NCI-H1092 treated with DMSO at 0.1 percent for 48 hours (cell line): ENCODE results near the gene ACOD1.
A peak's percentile ranks its signal among the peaks of the same experiment; 100 is the strongest.
"Not testable (repeated sequence)": the region's sequence is repeated elsewhere in the genome, so short reads cannot be mapped to it uniquely, and the experiment has no call there.

Experiments used
- DNase-seq: peaks from one replicate; lab custom pipeline; 2025; lab: John Stamatoyannopoulos, UW

ACOD1 gene

GRCh38 chr13:76948149-76948548, at the start of gene ACOD1:
ACOD1 (plus strand) TSS chr13:76948511; CDS start chr13:76948559, 48 bp downstream.
- DNase-seq = no peak

GRCh38 chr13:76899066-76899465, 49.2 kb upstream of the ACOD1 start:
- DNase-seq = not testable (repeated sequence)

DNA sequence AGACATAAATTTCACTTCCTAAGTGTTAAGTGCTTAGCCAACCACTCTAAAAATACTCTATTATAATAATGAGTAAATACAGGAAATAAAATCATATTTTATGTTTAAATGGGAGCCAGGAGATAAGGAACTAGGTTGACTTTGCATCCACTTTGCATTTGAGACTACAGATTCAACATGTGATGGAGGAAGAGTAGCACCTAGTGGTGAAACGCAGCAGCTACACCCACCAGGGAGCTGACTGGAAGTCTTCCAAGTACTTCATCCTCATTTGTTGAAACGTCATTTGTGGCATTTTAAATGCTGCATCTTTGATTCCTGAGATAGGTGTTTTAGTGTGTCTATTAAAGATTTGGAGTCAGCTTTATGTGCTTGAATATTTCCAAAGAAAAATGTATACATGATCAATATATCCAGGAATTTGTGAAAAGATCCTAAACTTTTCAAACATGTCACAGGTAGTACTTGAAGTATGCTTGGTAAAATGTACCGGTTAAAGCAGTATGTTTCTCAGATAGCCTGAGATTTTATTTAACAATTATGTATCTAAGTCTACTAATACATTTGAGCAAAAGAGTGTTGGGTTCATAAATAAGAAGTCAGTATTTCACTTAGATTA, 44.7 kb upstream of the ACOD1 start:
- DNase-seq = peak; percentile 72

DNA sequence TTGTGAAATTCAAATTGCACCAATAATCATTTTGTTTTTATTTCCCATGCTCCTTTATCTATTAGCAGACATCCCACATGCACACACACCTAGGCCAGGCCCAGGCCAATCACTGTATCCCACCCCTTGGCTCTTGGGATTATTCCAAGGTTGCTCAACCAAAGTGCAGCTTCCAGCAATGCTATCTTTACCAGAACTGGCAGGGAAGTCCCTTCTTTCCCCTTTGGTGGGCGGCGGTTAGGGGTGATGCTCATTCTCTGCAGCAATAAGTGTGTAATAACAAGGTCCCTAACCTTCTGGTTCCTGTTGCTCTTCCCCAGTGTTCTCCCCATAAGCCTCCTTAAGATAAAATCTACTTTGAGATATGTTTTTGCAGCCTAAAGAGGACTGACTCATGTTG, 43.8 kb upstream of the ACOD1 start:
- DNase-seq = no peak

DNA sequence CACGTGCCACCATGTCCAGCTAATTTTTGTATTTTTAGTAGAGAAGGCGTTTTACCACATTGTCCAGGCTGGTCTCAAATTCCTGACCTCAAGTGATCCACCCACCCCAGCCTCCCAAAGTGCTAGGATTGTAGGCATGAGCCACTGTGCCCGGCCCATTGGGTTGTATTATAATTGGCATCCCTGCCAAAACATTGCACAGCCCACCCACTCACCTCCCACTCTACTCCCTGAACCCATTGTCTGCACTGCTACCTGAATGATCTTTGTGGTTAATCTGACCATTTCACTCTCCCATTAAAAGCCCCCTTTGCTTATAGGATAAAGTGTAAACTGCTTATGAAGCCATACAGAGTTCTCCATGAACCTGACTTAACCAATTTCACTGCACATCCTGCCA, 35.8 kb upstream of the ACOD1 start:
- DNase-seq = no peak

DNA sequence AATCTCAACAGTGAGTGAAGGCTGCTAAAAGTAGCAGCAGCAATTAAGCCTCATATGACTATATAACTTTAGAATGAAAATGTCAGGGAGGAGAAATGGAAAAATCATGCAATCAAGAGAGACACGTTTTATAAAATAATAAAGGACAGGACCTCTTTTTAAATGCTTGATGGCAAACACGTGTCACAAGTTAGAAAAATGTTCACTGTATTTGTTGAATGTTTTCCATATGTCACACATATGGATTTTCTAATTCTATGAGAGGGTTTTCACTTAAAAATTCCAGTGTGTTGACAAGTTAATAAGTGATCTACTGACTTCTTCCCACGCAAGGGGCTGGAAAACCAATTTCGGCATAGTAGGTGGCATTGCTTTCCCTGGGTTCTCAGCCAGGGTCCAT, 34.4 kb upstream of the ACOD1 start:
- no peak for DNase-seq

DNA sequence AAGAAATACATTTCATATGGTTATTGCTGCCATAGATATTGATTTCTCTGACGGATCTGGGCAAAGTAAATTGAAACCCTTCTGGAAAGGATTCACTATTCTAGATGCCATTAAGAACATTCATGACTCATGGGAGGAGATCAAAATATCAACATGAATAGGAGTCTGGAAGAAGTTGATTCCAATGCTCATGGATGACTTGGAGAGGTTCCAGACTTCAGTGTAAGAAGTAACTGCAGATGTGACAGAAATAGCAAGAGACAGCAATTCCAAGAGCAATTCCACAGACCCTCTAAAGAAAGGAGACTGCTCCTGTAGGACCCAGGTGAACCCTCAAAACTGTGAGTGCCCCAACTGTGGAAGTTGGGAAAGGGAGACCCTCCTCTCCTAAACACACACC, 31.2 kb upstream of the ACOD1 start:
- no peak for DNase-seq

DNA sequence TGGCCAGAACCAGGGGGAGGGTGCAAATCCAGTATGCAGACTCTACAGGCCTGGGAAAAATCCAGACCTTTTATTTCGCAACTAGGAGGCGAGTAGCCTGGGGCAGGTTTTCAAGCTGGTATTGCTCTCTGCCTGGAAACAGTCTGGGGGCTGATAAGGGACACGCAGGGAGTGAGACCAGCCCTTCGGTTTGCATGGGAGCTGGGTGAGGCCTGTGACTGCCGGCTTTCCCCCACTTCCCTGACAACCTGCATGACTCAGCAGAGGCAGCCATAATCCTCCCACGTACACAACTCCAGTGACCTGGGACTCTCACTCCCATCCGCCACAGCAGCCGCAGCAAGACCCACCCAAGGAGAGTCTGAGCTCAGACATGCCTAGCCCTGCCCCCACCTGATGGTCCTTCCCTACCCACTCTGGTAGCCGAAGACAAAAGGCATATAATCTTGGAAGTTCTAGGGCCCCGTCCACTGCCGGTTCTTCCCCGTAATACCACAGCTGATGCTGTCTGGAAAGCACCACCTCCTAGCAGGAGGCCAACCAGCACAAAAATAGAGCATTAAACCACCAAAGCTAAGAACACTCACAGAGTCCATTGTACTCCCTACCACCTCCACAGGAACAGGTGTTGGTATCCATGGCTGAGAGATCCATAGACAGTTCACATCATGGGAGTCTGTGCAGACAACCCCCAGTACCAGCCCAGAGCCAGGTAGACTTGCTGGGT, 30.4 kb upstream of the ACOD1 start:
- not testable (repeated sequence) for DNase-seq

DNA sequence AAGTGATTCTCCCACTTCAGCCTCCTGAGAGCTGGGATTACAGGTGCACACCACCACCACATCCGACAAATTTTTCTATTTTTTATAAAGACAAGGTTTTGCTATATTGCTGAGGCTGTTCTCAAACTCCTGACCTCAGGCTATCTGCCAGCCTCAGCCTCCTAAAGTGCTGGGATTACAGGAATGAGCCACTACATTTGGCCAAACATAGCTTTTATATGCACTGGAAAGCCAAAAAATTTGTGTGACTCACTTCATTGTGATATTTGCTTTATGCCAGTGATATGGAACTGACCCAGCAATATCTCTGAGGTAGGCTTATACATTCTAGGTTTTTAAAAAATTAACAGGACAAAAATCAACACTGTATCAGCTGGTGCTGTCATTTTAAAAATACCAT, 26.8 kb upstream of the ACOD1 start:
- no peak for DNase-seq

GRCh38 chr13:76925115-76925514, 23.2 kb upstream of the ACOD1 start:
- DNase-seq = no peak

DNA sequence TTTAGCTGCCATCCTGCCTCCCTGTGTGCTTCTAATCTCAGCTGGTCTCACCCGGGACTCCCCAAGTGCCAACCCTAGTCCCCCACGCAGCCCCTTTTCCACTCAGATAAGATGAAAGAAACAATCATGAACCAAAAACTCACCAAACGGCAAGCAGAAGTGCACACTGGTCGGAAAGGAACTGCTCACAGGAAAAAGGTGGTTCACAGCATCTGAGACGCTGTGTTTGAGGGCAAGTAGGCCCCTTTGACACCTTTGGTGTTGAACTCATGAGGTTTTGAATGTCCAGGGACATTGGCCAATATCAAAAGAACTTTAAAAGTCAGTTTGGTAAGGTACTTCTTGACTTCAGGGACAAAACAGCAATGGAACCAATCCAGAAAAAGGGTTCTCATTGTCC, 20.4 kb upstream of the ACOD1 start:
- no peak for DNase-seq

DNA sequence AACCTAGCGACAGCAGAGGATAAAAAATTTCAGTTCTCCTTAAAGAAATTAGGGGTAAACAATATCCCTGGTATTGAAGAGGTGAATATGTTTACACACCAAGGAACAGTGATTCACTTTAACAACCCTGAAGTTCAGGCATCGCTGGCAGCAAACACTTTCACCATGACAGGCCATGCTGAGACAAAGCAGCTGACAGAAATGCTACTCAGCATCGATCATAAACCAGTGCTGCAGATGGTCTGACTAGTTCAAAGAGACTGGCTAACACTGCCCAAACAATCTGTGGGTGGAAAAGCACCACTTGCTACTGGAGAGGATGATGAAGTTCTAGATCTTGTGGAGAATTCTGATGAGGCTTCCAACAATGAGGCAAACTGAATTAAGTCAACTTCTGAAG, 19.9 kb upstream of the ACOD1 start:
- no peak for DNase-seq

GRCh38 chr13:76929320-76929719, 19.0 kb upstream of the ACOD1 start:
- DNase-seq = no peak

DNA sequence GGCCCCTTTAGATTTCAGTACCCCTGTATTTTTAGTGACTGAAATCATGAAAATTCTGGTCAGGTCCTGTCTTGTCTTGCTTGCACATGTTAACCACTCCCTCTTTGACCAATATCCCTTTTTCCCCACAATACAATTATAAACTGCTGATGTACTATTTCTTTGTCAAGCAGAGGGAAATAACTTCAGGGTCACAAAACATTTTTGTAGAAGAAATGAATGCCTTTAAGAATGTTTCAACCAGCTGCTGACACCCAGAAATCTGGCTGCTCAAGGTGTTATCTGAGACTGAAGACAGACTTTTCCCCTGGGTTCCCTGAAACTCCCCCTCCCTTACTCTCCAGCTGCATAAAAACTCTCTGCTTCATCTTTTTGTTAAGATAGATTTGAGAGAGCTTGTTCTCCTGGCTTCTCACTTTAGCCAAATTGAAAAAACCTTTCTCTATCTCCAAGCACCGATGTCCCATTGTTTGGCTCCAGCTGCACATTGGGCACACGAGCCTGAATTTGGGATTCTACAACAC, 18.4 kb upstream of the ACOD1 start:
- DNase-seq = no peak

- no peak for DNase-seq
These were observed 16.2 kb upstream of the ACOD1 start for GRCh38 chr13:76932076-76932475.

- no peak for DNase-seq
These were observed 13.6 kb upstream of the ACOD1 start for GRCh38 chr13:76934671-76935070.

DNA sequence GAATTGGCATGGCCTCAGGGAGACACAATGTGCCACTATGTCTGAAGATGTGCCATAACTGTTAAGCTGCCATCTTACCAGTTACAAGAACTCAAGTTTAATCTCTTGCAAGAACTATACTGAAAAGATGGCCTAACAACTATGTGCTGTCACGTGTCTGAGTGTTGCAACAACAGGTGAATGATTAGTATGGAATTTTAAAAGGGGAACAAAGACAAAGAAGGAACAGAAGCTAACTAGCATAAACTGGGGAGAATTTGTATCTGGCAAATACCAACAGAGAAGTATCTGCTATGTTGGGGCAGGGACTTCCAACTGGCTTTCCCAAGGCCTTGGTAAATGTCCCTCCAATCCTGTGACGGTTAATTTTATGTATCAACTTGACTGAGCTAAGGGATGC, 11.5 kb upstream of the ACOD1 start:
- no peak for DNase-seq

DNA sequence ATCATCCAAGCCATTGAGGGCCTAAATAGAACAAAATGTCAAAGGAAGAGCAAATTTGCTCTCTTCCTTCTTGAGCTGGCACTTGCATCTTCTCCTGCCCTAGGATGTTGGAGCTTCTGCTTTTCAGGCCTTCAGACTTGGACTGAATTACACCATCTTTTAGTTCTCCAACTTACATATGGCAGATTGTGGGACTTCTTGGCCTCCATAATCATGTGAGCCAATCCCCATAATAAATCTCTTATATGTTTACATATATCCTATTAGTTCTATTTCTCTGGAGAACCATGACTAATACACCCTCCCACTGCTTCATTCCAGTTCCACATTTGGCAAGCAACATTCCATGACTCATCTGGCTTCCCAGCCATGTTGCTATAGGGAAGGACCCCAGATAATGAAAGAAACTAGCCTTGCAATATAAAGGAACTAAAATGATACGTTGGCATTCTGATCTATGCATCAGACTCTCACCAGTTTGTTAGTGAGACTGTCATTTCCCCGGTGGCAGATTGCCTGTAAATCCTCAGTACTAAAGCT, 11.0 kb upstream of the ACOD1 start:
- DNase-seq = no peak

DNA sequence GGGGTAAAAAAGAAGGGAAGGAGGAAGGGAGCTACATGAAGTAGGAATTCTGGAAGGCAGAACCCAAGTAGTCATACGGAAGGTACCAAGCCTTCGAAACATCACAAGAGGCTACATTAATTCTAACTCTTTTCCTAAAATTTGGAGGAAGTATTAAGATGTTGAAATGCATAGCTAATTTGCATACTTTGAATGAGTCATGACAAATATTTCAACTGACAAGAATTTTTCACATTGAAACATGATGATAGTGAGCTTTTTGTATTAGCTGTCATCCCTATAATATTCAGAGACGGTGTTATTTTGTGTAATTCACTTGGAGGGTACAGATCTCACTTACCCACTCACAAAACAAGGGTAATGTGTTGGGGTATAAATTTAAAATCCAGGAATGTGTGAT, 9.1 kb upstream of the ACOD1 start:
- DNase-seq = no peak

DNA sequence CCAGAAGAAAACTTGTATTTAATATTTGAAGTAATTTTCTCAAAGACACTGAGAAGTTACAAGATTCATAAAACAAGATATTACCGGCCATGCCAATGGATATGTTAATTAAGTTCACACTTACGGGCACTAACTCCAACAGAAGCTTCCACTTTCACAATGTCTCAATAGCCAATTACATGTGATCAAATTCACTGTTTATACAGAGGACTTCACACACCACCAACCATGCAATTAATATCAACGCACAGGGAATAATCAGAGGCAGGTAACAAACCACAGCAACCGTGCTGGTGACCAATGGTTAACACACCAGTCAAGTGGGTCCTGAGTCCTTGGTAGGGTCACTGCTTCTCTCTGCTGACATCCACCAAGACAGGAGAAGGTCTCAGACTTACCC, 5.9 kb upstream of the ACOD1 start:
- DNase-seq = no peak

GRCh38 chr13:76943646-76944045, 4.7 kb upstream of the ACOD1 start:
- no peak for DNase-seq

GRCh38 chr13:76944456-76944855, 3.9 kb upstream of the ACOD1 start:
- DNase-seq = no peak

DNA sequence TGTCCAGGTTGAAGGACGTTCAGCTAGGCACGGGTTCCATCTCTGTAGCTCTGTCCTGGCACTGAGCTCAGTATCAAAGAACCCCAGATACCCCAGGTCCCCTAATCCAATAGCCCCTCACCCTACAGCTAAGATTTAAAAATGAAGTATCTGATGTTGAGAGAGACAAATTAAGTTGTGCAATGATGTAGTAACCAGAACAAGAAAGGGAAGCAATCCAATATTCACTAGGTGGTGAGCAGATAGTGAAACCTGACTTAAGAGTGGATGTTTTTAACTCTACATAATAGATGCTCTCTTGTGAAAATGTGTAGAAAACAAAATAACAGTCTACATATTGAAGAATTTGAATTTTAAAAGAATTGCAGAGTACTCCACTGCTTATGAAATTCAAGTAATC, 1.8 kb downstream of the ACOD1 start:
- DNase-seq = no peak

GRCh38 chr13:76953968-76954367, 5.7 kb downstream of the ACOD1 start:
- no peak for DNase-seq
